HPDE6-E6E7 (cell line): ENCODE measurements around the gene TTL.
"Not testable (repeated sequence)": the region's sequence is repeated elsewhere in the genome, so short reads cannot be mapped to it uniquely, and the experiment has no call there.

Source experiments
- DNase-seq: peaks from one replicate; pipeline ENCODE4 v3.0.0; 2011; ENCODE audit warnings: missing footprints; ENCODE audit errors: extremely low spot score

Gene TTL

DNA sequence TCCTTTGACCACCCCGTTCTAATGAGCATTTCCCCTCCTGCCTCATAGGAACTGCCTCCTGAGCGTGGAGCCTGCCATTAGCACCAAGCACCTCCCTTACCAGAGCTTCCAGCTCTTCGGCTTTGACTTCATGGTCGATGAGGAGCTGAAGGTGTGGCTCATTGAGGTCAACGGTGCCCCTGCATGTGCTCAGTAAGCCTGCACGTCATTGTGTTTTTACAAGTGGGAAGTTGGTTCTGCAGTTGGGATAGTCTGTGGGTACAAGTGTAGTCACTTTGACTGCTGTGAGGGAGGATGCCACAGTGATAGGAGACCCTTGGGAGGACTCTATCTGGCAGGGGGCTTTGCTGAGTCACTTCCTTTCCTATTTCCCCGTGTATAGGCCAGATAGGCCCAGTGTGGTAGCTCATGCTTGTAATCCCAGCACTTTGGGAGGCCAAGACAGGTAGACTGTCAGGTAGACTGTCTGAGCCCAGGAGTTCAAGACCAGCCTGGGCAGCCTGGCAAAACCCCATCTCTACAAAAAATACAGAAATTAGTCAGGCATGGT is 38.4 kb downstream of the TTL start:
- DNase-seq, result no peak

DNA sequence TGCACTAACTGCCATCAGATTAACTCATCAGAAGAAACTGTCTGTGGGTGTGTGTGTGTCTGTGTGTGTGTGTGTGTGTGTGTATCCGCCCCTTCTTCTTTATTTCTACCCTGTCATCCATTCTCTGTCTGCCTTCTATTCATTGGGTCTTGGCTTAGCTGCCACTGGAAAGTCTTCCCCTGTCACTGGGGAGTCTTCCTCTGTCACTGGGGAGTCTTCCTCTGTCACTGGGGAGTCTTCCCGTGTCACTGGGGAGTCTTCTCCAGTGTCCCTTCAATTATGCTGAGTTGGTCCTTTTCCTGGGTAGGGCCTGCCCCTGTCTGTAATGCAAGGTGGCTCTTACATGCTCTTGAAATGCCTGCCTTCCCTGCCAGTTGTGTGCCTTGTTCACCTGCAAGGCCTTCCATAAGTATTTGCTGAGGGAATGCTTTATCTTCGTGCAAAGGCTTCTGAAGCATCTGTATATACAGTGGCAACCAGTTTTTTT is 41.4 kb downstream of the TTL start:
- no peak for DNase-seq

DNA sequence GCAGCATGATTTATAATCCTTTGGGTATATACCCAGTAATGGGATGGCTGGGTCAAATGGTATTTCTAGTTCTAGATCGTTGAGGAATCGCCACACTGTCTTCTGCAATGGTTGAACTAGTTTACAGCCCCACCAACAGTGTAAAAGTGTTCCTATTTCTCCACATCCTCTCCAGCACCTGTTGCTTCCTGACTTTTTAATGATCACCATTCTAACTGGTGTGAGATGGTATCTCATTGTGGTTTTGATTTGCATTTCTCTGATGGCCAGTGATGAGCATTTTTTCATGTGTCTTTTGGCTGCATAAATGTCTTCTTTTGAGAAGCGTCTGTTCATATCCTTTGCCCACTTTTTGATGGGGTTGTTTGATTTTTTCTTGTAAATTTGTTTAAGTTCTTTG is 42.3 kb downstream of the TTL start:
- DNase-seq, result not testable (repeated sequence)

DNA sequence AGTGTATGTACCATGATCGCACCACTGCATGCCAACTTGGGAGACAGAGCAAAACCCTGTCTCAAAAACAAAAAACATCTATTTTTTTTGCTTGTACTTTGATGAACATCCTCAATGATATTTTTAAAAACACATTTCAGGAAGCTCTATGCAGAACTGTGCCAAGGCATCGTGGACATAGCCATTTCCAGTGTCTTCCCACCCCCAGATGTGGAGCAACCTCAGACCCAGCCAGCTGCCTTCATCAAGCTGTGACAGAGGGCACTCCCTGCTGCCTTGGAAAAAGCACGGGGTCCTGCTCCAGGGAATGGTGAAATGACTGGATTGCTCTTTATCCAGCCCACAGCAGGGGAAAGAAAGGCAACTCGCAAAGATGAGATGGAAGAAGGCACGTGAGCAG is 46.6 kb downstream of the TTL start:
- DNase-seq, result no peak

DNA sequence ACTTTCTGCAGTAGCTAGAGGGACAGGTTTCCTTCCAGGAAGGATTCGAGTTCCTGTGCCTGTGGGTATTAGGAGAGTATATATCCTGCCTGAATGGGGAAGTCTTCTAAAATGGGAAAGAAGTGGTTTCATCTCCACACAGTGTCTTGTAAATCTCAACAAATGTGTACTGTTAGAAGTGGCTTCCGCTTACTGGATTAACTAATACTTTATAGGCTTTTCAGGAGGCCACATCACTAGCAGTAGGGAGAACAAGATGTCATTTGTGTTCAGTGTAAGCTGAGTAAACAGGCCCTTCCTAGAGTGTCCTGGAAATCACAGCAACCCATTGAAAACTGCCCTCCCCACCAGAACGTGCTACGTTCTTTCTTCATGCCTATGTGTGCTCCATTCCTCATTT is 47.8 kb downstream of the TTL start:
- DNase-seq, result no peak

DNA sequence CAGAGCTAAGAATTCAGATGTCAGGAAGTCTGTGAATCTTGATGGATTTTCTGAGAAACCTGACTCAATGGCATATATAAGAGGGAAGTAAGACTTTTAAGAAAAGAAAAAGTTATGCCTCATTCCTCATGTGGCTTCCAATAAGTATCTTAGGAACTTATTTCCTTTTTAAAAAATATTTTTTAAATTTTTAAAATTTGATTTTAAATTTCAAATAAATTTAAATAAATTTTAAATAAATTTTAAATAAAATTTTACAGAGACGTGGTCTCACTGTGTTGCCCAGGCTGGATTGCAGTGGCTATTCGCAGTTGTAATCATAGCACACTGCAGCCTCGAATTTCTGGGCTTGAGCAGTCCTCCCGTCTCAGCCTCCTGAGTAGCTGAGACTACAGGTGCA is 48.8 kb downstream of the TTL start:
- DNase-seq, result no peak

DNA sequence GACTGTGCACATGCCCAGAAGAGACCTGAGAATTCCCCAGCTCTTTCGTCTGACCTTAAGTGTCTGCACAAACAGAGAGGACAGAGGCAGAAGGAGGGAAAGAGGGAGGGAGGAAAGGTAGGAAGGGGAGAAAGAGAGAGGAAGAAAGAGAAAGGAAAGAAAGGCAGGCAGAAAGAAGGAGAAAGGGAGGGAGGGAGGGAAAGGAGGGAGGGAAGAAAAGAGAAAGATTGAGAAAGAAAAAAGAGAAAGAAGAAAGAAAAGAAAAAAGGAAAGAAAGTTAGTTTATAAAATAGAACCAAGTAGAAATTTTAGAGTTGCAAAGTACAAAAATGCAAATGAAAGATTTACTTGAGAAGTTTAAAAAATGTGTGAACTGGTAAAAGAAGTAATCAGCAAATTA is 52.9 kb downstream of the TTL start:
- DNase-seq, result no peak

DNA sequence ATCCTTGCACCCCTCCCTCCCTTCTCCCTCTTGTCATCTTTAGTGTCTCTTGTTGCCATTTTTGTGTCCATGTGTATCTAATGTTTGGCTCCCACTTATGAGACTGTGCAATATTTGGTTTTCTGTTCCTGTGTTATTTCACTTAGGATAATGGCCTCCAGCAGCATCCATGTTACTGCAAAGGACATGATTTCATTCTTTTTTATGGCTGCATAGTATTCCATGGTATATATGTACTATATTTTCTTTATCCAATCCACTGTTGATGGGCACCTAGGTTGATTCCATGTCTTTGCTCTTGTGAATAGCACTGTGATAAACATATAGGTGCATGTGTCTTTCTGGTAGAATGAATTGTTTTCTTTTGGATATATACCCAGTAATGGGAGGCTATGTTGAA is 54.7 kb downstream of the TTL start:
- DNase-seq, result not testable (repeated sequence)

DNA sequence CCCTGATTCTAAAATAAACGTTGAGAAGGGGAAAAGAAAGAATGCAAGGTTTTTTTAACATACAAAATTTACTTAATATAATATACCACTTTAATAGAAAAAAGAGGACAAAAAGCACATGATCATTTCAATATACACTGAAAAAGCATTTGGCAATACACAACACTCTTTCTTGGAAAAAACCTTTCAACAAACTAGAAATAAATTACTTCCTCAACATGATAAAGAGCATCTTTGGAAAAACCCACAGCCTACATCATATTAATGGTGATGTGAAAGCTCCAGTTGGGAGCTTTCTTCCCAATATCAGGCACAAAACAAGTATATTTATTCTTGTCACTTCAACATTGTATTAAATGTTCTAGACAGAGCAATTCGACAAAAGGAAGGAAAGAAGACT is 57.4 kb downstream of the TTL start:
- no peak for DNase-seq

DNA sequence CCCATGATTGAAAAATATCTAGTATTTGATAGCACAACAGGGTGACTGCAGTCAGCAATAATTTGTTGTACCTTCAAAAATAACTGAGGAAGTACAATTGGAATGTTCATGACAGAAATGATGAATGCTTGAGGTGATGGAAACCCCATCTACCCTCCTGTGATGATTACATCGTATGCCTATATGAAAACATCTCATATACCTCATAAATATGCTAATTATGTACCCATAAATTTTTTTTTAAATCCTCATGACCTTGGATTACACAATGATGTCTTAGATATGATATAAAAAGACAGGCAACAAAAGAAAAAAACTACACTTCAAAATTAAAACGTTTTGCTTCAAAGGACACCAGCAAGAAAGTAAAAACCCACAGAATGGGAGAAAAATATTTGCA is 59.0 kb downstream of the TTL start:
- no peak for DNase-seq

DNA sequence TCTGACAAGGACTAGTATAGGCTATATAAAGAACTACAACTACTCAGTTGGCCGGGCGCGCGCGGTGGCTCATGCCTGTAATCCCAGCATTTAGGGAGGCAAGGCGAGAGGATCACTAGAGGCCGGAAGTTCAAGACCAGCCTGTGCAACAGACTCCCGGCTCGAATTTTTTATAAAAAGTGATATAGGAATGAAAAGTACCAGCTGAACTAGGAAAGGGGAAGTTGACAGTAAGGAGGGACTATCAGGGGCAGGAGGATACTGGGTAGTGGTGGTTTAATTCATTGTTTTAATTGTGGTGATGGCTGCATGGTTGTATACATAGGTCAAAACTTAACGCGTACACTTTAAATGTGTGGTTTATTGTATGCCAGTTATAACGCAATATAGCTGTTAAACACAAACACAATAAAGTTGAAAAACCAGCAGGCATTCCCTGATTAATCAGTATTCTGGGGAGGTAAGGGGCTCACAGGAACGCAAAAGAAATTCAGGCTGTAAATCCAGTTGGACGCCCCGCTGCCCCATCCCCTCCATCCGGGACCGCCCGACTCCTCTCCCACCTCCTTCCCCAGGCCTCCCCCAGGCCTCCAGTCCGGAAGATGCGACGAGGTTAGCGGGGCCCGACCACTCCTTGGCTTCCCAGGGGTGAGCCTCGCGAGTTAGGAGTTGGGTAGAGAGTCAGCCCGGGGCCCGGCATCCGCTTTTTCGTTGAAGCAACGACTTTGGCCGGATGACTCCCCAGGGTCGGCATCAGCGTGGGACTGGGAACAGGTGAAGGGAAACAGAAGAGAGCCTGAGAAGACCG is 59.6 kb downstream of the TTL start:
- DNase-seq, result no peak

DNA sequence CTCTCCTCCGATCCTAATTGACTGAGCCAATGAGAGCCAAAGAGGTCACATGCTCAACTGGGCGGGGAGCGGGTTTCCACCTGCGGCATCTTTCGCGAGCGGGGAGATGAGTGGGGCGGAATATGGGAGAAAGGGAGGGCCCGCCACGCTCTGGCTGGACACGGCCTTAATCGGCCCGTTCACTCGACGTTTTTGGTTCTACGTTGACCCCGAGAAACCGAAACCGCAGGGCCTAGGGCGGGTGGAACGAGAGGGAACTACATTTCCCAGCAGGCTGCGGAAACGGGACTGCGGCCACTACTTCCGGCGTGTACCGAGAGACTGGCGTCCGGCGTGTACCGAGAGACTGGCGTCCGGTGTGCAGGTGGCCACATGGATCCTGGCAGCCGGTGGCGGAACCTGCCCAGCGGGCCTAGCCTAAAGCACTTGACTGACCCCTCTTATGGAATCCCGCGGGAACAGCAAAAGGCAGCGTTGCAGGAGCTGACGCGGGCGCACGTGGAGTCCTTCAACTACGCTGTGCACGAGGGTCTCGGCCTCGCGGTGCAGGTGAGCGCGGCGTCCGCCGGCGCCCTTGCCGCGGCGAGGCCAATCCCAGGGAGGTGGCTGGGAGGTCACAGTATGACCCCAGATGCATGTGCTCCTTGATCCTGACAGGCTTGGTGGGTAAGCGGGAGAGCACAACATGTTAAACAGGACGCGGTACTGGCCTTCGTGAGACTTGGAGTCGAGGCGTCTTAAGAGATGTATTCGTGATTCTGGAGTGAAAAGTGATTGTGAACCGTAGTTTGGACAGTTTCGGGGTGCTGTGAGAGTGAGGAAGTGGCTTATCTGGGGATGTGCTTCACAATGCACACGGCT is 60.4 kb downstream of the TTL start, which contains the start of gene POLR1B:
TSS of gene POLR1B (plus strand) at position 343 of the 861 bp plus-strand sequence. CDS start at position 373, 30 bp downstream.
- peak; percentile 88 for DNase-seq

DNA sequence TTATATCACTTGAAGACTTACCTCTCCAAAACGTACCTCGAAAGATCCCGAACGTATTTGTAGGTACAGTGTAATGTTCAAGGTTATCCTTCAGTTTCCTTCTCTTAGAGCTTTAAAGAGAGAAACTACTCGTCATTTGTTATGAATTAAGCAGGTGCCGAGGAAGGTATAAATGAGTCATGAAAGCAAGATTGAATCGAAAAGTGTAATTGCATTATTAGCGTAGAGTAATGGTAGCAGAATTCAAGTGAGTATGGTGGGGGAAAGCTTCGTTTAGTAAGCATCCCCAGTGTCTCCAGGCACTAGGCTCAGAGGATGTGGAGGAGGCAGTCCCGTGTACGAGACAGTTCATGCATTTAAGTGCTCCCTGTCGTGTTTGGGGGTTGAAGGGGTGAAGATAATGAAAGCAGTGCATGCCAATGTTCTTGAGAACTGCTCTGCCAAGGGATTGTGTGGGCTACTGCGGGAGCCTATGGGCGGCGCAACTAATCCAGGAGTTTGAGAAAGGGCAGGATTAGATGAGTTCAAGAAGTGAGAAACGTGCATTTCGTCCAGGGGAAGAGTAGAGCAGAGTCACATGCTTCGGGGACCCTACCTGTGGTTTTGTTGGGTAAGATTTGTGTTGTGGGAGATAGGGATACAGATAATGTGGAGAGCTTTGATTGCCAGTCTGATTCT is 61.2 kb downstream of the TTL start:
- DNase-seq, result peak; percentile 15

DNA sequence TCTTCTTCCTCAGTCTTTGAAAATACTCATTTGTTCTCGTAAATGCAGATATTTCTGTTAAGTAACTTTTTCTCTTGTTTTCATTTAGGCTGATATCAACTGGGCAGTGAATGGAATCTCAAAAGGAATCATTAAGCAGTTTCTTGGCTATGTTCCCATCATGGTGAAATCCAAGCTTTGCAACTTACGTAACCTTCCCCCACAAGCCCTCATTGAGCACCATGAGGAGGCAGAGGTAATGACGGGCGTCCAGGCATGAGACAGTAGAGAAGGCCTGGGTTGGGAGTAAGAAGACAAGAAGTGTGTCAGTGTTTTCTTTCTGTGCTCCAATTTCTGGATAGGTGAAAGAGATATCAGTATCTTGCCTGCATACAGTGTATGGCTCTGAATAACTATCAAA is 65.4 kb downstream of the TTL start:
- no peak for DNase-seq

DNA sequence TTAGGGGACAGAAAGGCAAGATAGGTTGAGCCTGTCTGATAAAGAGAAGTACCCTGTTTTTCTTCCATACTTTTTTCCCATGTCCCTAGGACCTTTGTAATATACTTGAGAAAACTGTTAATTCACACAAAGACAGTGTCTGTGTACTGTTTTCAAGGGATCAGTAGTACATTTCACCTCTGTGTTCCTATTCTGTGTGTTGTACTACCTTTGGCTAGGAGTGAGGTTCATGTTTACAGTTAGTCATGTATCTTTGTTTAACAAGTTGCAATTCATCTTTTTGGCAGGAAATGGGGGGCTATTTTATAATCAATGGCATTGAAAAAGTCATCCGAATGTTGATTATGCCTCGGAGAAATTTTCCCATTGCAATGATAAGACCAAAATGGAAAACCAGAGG is 67.0 kb downstream of the TTL start:
- DNase-seq, result no peak

DNA sequence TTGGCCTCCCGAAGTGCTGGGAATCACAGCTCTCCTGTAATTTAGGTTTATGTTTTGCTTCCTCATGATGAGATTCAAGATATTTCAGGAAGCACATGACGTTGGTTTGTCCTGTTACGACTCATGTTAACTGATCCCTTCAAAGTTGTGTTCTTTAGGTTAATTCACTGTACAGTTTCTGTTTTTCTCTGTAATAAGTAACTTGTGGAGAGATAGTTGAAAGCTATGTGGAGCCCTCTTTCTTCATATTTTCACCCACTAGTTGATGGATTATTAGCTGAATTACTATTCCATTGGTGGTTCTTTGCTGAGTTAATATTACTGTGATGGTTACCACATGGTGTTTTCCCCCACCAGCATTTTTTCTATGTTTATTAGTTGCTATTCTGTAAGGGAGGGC is 84.1 kb downstream of the TTL start:
- DNase-seq, result no peak

DNA sequence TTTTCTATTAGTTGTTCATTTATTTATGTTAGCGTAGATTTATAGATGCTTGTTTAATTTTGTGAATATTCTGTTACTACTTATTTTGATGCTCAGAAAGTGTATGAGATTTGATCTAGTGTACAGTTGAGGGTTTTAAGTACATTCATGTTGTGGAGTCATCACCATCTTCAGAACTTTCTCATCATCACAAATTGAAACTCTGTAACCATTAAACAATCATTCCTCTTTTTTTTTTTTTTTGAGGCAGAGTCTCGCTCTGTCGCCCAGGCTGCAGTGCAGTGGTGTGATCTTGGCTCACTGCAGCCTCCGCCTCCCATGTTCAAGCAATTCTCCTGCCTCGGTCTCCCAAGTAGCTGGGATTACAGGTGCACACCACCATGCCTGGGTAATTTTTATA is 84.6 kb downstream of the TTL start:
- DNase-seq, result not testable (repeated sequence)

DNA sequence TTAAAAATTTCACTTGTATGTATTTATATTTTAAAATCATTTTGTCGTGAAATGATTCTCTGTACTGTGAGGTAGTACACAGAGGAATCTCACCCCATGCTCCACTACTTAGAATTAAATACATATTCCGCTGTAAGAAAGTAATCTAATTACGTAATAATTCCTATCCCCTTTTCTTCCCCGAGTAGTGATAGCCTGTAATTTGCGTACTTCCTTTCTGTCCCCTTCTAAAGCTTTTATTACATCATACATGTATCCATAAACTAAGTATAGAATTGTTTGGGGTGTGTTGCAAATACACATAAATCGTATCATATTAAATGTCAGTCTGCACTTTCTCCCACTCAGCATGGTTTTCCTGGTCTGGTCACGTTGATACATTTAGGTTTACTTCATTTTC is 90.0 kb downstream of the TTL start:
- no peak for DNase-seq

DNA sequence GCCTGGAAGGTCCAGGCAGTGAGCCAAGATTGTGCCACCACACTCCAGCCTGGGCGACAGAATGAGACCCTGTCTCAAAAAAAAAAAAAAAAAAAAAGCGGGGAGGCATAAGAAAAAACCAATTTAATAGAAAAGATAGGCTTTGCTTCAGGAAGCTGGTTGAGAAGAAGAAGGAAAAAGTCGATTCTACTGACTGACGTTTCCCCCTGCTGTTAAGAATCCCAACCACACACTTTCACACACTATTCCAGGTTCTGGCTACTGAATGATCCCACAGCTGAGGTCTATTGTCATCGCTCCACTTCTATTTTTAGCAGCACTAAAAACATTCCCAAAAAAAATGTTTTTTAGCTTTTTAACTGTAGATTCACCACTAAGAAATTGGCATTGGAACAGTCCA is 95.8 kb downstream of the TTL start:
- DNase-seq, result no peak

DNA sequence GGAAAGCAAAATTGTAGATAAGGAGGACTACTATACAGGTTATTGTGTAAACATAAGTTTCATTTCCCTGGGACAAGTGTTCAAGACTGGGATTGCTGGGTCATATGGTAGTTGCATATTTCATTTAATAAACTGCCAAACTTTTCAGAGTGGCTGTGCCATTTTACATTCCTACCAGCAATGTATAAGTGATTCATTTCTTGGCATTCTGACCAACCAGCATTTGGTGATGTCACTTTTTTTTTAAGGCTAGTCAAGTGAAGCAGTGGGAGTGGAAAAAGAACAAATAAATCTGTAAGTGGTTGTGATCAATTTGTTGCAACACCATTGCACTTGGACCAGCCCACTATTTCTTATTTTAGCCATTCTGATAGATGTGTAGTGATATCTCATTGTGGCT is 97.3 kb downstream of the TTL start:
- no peak for DNase-seq

DNA sequence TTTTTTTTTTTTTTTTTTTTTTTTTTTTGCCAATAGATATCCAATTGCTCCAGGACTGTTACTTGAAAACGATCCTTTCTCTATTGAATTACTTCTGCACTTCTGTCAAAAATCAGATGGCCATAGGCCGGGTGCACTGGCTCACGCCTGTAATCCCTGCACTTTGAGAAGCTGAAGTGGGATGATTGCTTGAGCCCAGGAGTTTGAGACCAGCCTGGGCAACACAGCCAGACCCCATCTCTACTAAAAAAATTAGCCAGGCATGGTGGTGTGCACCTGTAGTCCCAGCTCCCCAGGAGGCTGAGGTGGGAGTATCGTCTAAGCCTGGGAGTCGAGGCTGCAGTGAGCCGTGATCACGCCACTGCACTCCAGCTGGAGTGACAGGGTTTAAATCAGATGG is 98.1 kb downstream of the TTL start:
- DNase-seq, result no peak

DNA sequence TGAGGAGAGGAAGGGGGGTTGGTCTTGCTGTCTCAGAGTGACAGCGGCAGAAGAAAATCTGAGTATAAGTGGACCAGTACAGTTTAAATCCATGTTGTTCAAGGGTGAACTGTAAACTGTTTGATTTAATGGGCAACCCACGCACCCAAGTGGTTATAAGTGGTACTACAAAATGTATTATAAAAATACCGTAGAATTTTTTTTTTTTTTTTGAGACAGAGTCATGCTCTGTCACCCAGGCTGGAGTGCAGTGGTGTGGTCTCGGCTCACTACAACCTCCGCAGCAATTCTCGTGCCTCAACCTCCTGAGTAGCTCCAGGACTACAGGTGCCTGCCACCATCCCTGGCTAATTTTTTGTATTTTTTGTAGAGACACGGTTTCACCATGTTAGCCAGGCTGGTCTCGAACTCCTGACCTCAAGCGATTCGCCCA is 100.4 kb downstream of the TTL start:
- DNase-seq, result no peak
